SK-N-SH (cell line): ENCODE measurements around the gene BMF.

Experiments used
- RFX5 ChIP-seq: IDR thresholded peaks from 2 replicates; pipeline ENCODE4 v1.6.1; 2012; ENCODE audit warnings: mild to moderate bottlenecking, improper control_type of control experiment, low read length
- TF ChIP-seq, protein P1 (sequence below): fragments of 200-600 bp; sonication (generic); IDR thresholded peaks from 2 replicates; pipeline ENCODE4 v1.6.1; 2017; ENCODE audit warnings: antibody characterized with exemption, mild to moderate bottlenecking, moderate library complexity

DNA sequence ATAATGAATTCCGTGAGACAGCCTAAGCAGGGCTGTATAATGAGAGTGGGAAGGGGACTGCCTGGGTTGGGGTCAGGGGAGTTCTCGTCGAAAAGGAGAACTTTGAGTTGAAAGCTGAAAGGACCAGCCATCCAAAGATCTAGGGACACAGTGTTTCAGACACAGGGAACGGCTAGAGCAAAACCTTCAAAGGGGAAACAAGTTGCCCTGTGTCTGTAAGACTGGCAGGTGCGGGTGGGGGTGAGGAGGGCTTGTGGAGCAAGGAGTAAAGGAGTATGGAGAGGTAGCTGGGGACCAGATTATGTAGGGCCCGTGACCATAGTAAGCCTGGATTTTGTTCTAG lies 68.4 kb downstream of the BMF start:
- no peak for TF ChIP-seq RFX5
- TF ChIP-seq, protein P1, sequence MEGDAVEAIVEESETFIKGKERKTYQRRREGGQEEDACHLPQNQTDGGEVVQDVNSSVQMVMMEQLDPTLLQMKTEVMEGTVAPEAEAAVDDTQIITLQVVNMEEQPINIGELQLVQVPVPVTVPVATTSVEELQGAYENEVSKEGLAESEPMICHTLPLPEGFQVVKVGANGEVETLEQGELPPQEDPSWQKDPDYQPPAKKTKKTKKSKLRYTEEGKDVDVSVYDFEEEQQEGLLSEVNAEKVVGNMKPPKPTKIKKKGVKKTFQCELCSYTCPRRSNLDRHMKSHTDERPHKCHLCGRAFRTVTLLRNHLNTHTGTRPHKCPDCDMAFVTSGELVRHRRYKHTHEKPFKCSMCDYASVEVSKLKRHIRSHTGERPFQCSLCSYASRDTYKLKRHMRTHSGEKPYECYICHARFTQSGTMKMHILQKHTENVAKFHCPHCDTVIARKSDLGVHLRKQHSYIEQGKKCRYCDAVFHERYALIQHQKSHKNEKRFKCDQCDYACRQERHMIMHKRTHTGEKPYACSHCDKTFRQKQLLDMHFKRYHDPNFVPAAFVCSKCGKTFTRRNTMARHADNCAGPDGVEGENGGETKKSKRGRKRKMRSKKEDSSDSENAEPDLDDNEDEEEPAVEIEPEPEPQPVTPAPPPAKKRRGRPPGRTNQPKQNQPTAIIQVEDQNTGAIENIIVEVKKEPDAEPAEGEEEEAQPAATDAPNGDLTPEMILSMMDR, result no peak
